Measurements from ENCODE around the gene PLD3.

The PLD3 gene

DNA sequence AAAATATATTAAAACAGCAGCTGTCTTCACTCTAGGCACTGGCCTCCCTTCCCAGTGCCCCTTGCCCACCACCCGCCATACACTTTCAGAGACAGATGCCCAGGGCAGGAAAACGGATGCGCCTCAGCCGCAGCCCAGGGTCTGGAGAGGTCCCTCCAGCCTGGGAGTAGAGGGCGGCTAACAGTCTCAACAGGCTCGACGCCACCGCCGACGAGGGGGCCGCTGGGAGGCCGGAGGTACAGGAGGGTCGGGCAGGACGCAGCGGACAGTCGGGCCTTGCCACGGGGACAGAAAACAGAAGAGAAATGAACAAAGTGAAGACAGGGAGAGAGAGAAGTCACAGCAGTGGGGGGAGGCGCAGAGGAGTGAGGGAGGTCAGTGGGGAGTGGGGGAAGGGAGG lies 27.4 kb upstream of the PLD3 start:
- TF ChIP-seq, protein P1, sequence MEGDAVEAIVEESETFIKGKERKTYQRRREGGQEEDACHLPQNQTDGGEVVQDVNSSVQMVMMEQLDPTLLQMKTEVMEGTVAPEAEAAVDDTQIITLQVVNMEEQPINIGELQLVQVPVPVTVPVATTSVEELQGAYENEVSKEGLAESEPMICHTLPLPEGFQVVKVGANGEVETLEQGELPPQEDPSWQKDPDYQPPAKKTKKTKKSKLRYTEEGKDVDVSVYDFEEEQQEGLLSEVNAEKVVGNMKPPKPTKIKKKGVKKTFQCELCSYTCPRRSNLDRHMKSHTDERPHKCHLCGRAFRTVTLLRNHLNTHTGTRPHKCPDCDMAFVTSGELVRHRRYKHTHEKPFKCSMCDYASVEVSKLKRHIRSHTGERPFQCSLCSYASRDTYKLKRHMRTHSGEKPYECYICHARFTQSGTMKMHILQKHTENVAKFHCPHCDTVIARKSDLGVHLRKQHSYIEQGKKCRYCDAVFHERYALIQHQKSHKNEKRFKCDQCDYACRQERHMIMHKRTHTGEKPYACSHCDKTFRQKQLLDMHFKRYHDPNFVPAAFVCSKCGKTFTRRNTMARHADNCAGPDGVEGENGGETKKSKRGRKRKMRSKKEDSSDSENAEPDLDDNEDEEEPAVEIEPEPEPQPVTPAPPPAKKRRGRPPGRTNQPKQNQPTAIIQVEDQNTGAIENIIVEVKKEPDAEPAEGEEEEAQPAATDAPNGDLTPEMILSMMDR (conservative IDR thresholded peaks at IDR 0.05; ENCODE audit: low read depth, low read length) = no peak
- H3K4me3 ChIP-seq (ENCODE audit: low read depth, low read length) = no peak overlapping the region
- no peak for DNase-seq (ENCODE audit: low read depth)

DNA sequence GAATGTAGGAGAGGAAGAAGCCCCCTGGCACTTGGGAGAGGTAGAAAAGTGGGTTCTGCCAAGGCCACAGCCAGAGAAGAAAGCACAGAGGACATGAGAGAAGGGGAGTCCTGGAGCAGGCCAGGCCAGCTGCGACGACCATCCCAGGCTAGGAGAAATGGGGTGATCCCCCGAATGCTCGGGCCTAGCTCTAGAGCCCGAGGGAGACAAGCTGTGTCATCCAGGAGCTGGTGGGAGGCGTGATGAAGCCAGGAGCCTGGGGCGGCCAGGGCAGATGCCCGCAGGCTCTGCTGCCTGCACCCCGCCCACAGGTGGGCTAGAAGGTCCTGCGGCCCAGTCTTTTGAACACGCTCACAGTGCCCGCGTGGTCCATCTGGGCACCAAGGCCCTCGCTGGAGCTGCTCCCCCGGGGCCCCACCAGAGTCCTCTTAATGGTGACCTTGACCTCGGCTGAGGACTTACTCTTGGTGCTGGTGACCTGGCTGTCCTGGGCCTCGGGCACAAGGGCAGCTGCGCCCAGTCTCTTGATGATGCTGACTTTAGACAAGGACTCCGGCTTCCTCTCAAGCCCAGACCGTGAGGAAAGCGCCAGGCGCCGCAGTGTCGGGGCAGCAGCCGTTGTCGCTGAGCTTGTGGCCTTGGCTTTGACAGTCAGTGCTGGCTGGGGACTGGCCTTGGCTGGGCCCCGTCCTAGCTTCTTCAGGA lies 26.8 kb upstream of the PLD3 start:
- TF ChIP-seq, protein P1 (conservative IDR thresholded peaks at IDR 0.05; ENCODE audit: low read depth, low read length) = no peak
- no peak for DNase-seq (ENCODE audit: low read depth)
- H3K4me3 ChIP-seq (ENCODE audit: low read depth, low read length) = no peak overlapping the region

DNA sequence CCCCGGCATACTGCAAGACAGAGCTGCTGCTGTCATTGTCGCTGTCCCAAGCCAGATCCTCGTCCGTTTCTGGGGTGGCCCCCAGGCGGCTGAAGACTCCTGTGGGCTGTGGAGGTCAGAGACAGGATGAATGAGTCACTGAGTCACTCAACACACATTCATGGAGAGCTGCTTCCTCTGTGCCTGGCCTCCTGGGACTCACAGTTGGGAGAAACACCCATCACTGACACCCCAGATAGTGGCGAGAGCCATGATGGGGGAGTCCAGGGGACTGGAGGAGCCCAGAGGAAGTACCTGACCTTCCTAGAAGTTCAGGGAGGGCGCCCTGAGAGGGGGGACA lies 26.3 kb upstream of the PLD3 start:
- H3K4me3 ChIP-seq (ENCODE audit: low read depth, low read length) = no peak overlapping the region
- TF ChIP-seq, protein P1 (conservative IDR thresholded peaks at IDR 0.05; ENCODE audit: low read depth, low read length) = no peak
- peak; percentile 35 for DNase-seq (ENCODE audit: low read depth)

DNA sequence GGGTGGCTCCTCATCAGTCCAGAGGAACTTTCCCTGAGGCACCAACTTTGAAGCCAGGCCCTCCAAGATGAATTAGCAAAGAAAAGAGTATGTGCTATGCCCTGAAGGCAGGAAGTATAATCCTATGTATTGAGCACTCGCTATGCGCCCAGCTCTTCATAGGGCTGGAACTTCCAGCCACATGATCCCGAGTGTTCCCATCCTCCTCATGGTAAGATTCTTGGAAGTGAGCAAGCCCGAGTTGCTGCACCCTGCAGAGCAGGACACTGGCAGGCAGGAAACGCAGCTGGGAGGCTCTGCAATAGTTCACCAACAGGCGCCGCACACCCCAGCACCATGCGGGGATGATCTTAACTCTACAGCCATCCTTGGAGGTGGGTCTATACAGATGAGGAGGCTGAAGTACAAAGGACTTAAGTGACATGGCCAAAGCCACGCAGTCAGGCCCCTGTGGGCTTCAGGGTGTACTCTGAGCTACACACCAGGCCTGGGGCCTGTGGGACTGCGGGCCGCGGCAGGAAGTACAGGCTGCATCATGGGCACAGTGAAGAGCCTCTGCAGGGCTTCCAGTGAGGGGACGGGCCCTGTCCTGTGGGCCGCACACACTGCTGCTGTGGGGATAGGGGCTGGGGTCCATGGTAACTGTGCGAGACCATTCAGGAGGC lies 25.4 kb upstream of the PLD3 start:
- H3K4me3 ChIP-seq (ENCODE audit: low read depth, low read length) = no peak overlapping the region
- TF ChIP-seq, protein P1 (conservative IDR thresholded peaks at IDR 0.05; ENCODE audit: low read depth, low read length) = peak; percentile 43
- DNase-seq (ENCODE audit: low read depth) = peak; percentile 80

DNA sequence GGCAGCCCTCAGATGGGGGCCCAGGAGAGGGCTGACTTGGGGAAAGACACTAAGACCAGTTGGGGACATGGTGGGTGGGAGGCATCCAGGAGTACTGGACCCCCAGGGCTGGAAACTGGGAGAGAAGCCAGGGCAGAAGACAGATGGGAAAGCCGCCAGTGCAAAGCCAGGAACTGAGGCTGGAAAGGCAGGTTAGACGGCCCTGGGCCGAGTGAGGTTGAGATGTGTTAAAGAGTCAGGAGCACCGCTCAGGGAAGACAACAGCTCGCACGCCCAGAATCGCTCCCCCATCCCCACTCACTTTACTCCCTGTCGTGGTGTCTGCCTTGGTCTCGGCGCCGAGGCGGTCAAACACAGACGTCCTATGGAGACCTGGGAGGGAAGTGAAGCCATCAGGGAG lies 24.8 kb upstream of the PLD3 start:
- DNase-seq (ENCODE audit: low read depth) = no peak
- H3K4me3 ChIP-seq (ENCODE audit: low read depth, low read length) = no peak overlapping the region
- TF ChIP-seq, protein P1 (conservative IDR thresholded peaks at IDR 0.05; ENCODE audit: low read depth, low read length) = no peak

DNA sequence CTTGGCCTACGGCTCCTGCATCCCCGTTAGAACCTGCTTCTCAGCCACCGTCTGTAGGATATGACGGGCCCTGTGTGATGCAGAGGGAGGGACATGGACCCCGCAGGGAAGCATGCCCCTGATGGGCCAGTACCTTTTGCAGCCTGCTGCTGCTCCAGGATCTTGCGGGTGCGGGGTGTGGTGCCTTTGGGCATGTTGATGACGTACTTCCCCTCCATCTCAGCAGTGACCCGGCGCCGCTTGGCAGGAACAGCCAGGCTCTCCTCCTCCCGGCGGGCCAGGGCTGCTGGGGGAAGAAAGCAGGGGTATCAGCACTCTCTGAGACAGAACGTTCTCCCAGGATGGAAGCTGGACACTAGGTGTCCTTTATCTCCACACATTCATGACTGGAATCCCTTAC lies 22.3 kb upstream of the PLD3 start:
- TF ChIP-seq, protein P1 (conservative IDR thresholded peaks at IDR 0.05; ENCODE audit: low read depth, low read length) = no peak
- H3K4me3 ChIP-seq (ENCODE audit: low read depth, low read length) = no peak overlapping the region
- no peak for DNase-seq (ENCODE audit: low read depth)

DNA sequence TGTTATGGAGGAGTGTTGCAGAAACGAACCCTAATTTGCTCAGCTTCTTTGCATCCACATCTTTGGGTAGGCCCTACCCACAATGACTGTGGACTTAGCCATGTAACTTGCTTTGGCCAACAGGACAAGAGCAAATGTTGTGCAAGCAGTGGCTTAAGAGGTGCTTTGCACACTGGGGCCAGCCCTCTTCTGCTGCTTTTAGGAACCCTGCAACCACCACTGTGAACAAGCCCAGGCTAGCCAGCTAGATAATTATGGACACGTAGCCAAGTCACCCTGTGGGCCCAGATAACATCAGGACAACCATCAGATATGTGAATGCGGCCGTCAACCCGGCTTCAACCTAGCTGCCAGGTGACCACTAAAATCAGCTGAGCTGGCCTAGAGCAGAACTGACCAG lies 17.4 kb upstream of the PLD3 start:
- no peak for DNase-seq (ENCODE audit: low read depth)
- TF ChIP-seq, protein P1 (conservative IDR thresholded peaks at IDR 0.05; ENCODE audit: low read depth, low read length) = no peak

More for the DNA sequence above, 17.4 kb upstream of the PLD3 start:
- H3K4me3 ChIP-seq (ENCODE audit: low read depth, low read length) = no peak overlapping the region
